CD4-positive, alpha-beta T cell treated with Interferon gamma for 1 hour (primary cell): ENCODE results near the gene TRAPPC3.

Source experiments
- DNase-seq: peaks from one replicate; pipeline ENCODE4 v3.0.0-alpha.2; 2020

The TRAPPC3 gene

DNA sequence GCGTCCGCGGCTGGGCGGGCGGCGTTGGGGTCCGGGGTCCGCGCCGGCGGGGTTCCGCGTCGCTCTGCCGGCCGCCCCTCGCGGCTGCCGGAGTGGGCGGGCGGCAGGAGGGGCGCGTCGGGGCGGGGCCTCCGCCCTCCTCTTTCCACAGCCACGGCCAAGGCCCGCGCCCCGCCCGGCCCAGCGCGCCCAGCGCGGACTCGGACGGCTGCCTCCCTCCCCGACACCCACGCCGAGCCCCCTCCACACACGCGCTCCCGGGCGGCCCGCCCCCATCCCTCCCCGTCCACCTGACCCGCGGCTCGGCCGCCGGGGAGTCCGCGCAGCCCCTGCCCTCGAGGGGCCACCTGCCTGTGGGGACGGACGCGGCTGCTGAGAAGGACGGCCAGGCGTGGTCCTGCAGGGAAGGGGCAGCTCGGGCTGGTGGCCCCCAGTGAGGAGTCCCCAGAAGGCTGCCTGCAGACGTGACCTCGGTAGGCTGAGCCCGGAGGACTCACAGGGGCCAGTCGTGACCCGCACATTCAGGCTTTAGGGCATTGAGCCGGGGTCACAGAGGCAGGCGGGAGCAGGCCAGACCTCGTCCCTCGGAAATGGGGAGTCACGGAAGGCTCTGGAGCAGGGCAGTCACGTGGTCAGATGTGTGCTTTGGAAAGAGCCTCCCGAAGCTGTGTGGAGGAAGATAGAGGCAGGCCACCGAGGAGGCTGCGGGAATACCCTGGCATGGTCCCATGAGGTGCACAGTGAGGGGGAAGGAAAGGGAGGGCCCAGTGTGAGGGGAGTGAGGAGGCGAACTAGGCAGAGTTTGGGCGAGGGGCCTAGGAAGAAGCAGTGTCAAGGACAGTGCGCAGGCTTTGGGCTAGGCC, 23.9 kb downstream of the TRAPPC3 start, which contains the start of gene COL8A2:
Gene COL8A2 (minus strand): TSS at position 94 of the 863 bp plus-strand sequence. CDS start 24,980 bp downstream, outside the sequence.
- DNase-seq, result no peak

- no peak for DNase-seq
These were observed 24.7 kb downstream of the TRAPPC3 start for GRCh38 chr1:36124404-36125128.

GRCh38 chr1:36123356-36123755, 25.9 kb downstream of the TRAPPC3 start:
- peak; percentile 60 for DNase-seq

- no peak for DNase-seq
These were observed 26.9 kb downstream of the TRAPPC3 start for GRCh38 chr1:36122062-36123030.

DNA sequence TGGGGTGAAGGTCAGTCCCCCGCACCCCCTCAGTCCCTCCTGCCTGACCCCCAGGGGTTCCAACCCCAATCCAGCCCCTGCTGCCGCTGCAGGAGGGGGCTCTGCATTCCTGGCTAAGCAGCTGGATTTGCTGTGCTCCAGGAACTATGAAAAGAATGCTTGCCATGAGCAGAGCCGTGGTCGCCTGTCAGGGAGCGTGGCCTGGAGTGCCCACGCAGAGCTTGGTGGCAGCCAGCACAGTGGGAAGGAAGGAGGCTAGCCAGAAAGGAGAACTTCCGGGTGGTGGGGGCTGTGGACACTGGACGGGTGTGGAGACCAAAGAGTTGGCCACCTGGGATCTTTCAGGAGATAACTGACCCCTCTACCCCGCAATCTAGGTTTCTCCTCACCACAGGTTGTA, 29.8 kb downstream of the TRAPPC3 start:
- DNase-seq, result no peak

GRCh38 chr1:36118447-36119204, 30.7 kb downstream of the TRAPPC3 start:
- no peak for DNase-seq

DNA sequence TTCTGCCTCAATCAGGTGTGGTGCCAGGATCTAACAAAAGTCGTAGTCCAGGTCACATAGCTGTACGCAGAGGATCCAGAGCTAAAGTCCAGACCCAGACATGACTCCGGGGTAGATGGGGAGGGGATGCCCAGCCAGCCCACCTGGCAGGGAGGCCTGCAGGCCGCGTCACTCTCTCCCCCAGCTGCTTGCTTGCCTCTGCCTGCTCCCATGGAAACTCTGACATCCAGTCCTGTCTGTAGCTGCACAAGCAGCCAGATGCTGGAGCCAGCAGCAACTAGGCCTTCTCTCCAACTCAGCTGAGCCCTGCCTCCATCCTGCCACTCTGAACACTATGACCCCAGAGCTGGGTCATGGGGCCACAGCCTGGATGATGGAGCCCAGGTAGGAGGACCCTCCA, 32.4 kb downstream of the TRAPPC3 start:
- no peak for DNase-seq

DNA sequence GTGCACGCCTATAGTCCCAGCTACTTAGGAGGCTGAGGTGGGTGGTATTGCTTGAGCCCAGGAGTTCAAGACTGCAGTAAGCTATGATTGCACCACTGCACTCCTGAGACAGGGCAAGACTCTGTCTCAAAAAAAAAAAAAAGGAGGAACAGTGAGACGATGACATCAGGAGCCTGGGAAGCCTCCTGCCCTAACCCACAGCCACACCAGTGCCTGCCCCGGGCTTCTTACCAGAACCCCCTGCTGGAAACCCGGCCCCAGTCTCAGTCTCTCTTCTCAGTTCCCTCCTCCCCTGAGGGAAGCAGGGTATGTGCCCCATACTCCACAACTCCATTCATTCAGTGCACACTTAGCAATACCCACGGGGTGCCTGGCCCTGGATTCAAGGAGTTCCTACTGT, 33.4 kb downstream of the TRAPPC3 start:
- peak; percentile 27 for DNase-seq

- no peak for DNase-seq
These were observed 34.1 kb downstream of the TRAPPC3 start for GRCh38 chr1:36115200-36115669.

DNA sequence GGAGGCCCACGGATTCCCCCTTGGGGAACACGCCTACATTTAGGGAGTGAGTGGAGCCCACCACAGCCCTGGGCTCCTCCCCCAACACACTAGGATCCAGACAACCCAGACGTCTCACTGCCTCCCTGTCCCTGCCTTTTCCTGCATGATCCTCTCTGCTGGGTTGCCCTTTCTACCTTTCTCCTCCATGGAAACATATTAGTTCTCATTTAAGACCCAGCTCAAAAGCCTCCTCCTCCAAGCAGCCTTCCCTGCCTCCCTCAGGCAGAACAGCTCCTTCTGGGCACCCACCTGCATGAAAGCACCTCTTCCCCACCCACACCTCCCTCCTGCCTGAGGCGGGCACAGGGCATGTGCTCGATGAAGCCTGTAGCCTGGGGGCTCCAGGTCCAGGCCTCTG, 34.9 kb downstream of the TRAPPC3 start:
- no peak for DNase-seq

DNA sequence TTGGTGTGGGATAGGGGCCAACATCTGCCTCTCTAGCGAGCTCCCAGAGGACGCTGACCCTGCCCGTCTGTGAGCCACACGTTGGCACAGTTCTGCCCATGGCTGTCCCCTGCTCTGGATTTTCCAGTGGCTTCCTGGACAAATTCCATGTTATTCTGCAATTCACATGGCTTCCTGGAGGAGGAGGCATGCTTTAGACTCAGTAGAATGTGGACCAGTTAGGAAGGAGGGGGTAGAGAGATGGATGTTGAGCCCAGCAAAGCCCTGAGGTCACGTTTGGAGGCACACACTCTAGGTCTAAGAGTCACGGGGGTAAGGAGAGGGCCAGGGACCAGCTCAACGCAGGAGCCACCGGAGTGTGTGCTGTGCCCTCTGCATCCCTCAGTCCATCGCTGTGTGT, 36.5 kb downstream of the TRAPPC3 start:
- DNase-seq, result no peak

DNA sequence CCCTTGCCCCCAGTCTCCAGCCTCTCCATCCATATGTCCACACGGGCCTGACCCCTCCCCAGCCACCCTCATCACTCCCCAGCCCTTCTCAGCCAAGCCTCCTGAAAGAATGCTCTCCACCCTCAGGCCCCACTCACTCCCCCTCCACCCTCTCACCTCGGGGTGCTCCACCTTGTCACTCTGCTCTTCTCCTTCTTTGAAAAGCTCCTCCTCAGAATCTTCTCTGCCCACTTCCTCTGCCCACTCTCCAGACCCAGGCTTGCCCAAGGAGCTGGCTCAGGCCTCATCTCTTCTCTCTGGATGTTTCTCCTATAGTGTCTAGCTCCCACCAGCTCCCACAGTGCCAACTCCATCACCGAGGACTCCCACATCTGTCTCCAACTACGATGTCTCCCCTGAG, 38.1 kb downstream of the TRAPPC3 start:
- no peak for DNase-seq

DNA sequence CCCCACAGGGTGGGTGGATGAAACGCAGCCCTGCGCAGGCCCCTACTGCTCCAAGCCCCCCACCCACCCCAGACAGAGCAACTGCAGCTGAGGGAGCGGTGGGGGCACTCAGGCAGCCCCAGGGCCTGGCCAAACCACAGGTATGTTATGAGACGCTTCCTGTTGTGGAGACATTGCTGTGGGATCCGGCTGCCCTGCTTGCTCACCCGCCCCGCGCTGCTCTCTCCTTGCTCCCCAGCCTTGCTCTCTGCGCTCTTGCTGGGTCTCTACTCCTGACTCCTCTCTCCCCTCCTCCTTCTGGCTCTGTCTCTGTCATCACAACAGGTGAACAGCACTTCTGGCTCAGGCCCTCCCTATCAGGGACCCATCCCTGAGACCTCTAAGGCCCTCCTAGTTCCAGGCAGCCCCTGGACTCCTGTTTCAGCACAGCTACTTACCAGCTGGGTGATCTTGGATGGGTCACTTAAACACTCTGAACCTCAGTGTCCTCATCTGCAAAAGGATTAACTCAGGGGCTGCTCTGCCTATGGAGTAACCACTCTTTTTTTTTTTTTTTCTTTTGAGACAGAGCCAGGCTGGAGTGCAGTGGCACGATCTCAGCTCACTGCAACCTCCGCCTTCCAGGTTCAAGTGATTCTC, 40.1 kb downstream of the TRAPPC3 start:
- peak; percentile 48 for DNase-seq

DNA sequence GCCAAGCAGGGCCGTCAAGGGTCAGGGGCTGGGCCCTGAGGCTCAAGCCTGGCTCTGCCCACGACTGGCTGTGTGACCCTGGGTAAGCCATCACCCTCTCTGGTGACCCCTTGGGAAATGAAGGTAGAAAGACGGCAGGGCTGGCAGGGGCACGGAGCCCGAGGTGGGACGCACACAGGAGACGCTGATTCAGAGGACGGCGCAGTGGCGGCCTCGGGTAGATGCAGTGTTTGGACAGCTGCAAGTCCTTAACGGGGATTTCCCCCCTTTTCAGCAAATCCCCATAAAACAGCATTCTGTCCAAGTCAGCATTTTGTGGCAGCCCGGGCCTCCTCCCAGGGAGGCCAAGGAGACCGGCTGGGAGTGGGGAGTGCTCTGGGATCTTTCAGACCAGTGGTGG, 41.0 kb downstream of the TRAPPC3 start:
- DNase-seq, result no peak

- DNase-seq, result no peak
These were observed 41.9 kb downstream of the TRAPPC3 start for GRCh38 chr1:36107394-36107793.

GRCh38 chr1:36106269-36106668, 43.0 kb downstream of the TRAPPC3 start:
- DNase-seq, result no peak

- DNase-seq, result no peak
These were observed 47.7 kb downstream of the TRAPPC3 start for GRCh38 chr1:36101546-36101945.

- no peak for DNase-seq
These were observed 48.9 kb downstream of the TRAPPC3 start for GRCh38 chr1:36100376-36100775.

- peak; percentile 66 for DNase-seq
These were observed 49.5 kb downstream of the TRAPPC3 start for GRCh38 chr1:36099681-36100341.

GRCh38 chr1:36098650-36099365, 50.5 kb downstream of the TRAPPC3 start:
- DNase-seq, result no peak
